ENCODE results near the gene LIPC. TPM values are rescaled to one million over a fixed set of nuclear protein-coding genes. Genes with fewer than 3 reads are reported as not detected.

The LIPC gene
- total and polyA plus RNA-seq, 2 experiments from 2014 or later = not detected

DNA sequence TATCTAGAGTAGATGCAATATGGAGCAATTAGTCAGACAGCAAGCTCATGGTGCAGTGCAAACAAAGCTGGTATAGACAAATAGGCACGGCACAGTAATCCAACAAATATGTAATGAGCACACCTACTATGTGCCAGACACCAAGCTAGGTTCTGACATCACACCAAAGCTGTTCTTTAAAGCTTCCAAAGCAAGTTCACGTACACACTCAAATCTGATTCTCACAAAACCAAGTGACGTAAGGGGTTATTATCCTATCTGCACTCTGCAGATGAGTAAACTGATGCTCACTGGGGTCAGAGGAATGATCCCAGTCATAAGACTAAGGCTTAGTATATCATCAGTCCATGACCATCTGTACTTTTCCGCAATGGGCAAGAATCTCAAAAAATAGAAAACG lies 27.8 kb upstream of the LIPC start (continued):
- TF ChIP-seq, protein P1, sequence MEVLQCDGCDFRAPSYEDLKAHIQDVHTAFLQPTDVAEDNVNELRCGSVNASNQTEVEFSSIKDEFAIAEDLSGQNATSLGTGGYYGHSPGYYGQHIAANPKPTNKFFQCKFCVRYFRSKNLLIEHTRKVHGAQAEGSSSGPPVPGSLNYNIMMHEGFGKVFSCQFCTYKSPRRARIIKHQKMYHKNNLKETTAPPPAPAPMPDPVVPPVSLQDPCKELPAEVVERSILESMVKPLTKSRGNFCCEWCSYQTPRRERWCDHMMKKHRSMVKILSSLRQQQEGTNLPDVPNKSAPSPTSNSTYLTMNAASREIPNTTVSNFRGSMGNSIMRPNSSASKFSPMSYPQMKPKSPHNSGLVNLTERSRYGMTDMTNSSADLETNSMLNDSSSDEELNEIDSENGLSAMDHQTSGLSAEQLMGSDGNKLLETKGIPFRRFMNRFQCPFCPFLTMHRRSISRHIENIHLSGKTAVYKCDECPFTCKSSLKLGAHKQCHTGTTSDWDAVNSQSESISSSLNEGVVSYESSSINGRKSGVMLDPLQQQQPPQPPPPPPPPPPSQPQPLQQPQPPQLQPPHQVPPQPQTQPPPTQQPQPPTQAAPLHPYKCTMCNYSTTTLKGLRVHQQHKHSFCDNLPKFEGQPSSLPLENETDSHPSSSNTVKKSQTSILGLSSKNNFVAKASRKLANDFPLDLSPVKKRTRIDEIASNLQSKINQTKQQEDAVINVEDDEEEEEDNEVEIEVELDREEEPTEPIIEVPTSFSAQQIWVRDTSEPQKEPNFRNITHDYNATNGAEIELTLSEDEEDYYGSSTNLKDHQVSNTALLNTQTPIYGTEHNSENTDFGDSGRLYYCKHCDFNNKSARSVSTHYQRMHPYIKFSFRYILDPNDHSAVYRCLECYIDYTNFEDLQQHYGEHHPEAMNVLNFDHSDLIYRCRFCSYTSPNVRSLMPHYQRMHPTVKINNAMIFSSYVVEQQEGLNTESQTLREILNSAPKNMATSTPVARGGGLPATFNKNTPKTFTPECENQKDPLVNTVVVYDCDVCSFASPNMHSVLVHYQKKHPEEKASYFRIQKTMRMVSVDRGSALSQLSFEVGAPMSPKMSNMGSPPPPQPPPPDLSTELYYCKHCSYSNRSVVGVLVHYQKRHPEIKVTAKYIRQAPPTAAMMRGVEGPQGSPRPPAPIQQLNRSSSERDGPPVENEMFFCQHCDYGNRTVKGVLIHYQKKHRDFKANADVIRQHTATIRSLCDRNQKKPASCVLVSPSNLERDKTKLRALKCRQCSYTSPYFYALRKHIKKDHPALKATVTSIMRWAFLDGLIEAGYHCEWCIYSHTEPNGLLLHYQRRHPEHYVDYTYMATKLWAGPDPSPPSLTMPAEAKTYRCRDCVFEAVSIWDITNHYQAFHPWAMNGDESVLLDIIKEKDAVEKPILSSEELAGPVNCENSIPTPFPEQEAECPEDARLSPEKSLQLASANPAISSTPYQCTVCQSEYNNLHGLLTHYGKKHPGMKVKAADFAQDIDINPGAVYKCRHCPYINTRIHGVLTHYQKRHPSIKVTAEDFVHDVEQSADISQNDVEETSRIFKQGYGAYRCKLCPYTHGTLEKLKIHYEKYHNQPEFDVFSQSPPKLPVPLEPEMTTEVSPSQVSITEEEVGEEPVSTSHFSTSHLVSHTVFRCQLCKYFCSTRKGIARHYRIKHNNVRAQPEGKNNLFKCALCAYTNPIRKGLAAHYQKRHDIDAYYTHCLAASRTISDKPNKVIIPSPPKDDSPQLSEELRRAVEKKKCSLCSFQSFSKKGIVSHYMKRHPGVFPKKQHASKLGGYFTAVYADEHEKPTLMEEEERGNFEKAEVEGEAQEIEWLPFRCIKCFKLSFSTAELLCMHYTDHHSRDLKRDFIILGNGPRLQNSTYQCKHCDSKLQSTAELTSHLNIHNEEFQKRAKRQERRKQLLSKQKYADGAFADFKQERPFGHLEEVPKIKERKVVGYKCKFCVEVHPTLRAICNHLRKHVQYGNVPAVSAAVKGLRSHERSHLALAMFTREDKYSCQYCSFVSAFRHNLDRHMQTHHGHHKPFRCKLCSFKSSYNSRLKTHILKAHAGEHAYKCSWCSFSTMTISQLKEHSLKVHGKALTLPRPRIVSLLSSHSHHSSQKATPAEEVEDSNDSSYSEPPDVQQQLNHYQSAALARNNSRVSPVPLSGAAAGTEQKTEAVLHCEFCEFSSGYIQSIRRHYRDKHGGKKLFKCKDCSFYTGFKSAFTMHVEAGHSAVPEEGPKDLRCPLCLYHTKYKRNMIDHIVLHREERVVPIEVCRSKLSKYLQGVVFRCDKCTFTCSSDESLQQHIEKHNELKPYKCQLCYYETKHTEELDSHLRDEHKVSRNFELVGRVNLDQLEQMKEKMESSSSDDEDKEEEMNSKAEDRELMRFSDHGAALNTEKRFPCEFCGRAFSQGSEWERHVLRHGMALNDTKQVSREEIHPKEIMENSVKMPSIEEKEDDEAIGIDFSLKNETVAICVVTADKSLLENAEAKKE (CRISPR knock-in tag; IDR thresholded peaks at IDR 0.05) = no peak
- no peak for TF ChIP-seq ZNF331 (CRISPR knock-in tag; IDR thresholded peaks at IDR 0.05; ENCODE audit: low read depth)

- no peaks in the 10 kb centered on the region for H3K36me3 Mint-ChIP-seq (ENCODE audit: low read depth)
- H3K79me2 ChIP-seq (replicated peaks; ENCODE audit: insufficient read depth) = no peaks in the 10 kb centered on the region
- H2AFZ ChIP-seq = no peak overlapping the region
- no peaks in the 10 kb centered on the region for H3K36me3 ChIP-seq (ENCODE audit: insufficient read depth)
- H3F3A ChIP-seq (replicated peaks; ENCODE audit: low read depth) = no peaks in the 10 kb centered on the region
- no peak overlapping the region for H3K27ac ChIP-seq (ENCODE audit: low read depth)
- H4K20me1 ChIP-seq (replicated peaks; ENCODE audit: insufficient read depth) = no peaks in the 10 kb centered on the region
- H3K27ac Mint-ChIP-seq = no peak overlapping the region
- H3K4me1 ChIP-seq (ENCODE audit: insufficient read depth) = no peaks in the 10 kb centered on the region
- no peak overlapping the region for H3K4me3 ChIP-seq
- H3K27me3 ChIP-seq (ENCODE audit: insufficient read depth) = no peaks in the 10 kb centered on the region
- H3K27me3 Mint-ChIP-seq (ENCODE audit: insufficient read depth, low read depth, poor library complexity) = no peaks in the 10 kb centered on the region
- no peak for DNase-seq (ENCODE audit: low spot score)
- ATAC-seq = no peak
- H3K4me3 Mint-ChIP-seq = no peak overlapping the region
- no peaks in the 10 kb centered on the region for H3K9me3 Mint-ChIP-seq
- no peak overlapping the region for H3K4me2 ChIP-seq
- no peaks in the 10 kb centered on the region for H3K9me2 ChIP-seq (ENCODE audit: insufficient read depth)
- H3K4me1 Mint-ChIP-seq = peaks cover 5% of the 10 kb centered on the region; the same call in 2 of the 3 replicates
- TF ChIP-seq CREB1 (CRISPR knock-in tag; IDR thresholded peaks at IDR 0.05; ENCODE audit: low read depth) (no peak), EZH2phosphoT487 (IDR thresholded peaks at IDR 0.05; ENCODE audit: unreplicated experiment) (no peak), NANOG (IDR thresholded peaks at IDR 0.05; ENCODE audit: borderline replicate concordance) (no peak)
- TF ChIP-seq, protein P2, sequence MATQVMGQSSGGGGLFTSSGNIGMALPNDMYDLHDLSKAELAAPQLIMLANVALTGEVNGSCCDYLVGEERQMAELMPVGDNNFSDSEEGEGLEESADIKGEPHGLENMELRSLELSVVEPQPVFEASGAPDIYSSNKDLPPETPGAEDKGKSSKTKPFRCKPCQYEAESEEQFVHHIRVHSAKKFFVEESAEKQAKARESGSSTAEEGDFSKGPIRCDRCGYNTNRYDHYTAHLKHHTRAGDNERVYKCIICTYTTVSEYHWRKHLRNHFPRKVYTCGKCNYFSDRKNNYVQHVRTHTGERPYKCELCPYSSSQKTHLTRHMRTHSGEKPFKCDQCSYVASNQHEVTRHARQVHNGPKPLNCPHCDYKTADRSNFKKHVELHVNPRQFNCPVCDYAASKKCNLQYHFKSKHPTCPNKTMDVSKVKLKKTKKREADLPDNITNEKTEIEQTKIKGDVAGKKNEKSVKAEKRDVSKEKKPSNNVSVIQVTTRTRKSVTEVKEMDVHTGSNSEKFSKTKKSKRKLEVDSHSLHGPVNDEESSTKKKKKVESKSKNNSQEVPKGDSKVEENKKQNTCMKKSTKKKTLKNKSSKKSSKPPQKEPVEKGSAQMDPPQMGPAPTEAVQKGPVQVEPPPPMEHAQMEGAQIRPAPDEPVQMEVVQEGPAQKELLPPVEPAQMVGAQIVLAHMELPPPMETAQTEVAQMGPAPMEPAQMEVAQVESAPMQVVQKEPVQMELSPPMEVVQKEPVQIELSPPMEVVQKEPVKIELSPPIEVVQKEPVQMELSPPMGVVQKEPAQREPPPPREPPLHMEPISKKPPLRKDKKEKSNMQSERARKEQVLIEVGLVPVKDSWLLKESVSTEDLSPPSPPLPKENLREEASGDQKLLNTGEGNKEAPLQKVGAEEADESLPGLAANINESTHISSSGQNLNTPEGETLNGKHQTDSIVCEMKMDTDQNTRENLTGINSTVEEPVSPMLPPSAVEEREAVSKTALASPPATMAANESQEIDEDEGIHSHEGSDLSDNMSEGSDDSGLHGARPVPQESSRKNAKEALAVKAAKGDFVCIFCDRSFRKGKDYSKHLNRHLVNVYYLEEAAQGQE (IDR thresholded peaks at IDR 0.05; ENCODE audit: unreplicated experiment) = no peak
- TF ChIP-seq, protein P1 (CRISPR knock-in tag; IDR thresholded peaks at IDR 0.05) = no peak
Observed at GRCh38 chr15:58404722-58405121, 27.1 kb upstream of the LIPC start.
